ENCODE measurements around the gene USP46. TPM values are rescaled to one million over a fixed set of nuclear protein-coding genes. Genes with fewer than 3 reads are reported as not detected.

The USP46 gene
- total RNA-seq, 1 donor from 2014 or later = 111 TPM

- no peak for DNase-seq (ENCODE audit: low spot score)
- intact Hi-C loops (cut with DNase I) = no loop called here
Observed at GRCh38 chr4:52627876-52628275, 31.2 kb downstream of the USP46 start.

DNA sequence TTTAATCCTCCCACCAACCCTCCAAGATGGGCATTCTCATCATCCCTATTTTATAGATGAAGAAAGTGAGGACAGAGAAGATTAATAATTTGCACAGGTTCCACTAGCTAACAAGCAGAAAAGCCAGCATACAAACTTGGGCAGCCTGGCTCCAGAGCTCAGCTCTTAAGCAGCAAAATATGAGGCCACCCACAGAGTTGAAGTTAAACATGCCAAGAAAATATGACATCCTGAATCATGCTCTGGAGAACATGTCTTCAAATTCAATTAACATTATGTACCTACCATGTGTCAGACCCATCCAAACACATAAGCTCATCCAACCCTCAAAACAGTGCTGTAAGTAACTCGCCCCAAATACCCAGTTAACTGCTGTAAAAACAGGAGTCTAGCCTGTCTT lies 33.9 kb downstream of the USP46 start:
- intact Hi-C loops (cut with DNase I) = no loop called here
- no peak for DNase-seq (ENCODE audit: low spot score)

GRCh38 chr4:52622564-52622963 lies 36.5 kb downstream of the USP46 start:
- intact Hi-C loops (cut with DNase I) = no loop called here
- DNase-seq (ENCODE audit: low spot score) = no peak

DNA sequence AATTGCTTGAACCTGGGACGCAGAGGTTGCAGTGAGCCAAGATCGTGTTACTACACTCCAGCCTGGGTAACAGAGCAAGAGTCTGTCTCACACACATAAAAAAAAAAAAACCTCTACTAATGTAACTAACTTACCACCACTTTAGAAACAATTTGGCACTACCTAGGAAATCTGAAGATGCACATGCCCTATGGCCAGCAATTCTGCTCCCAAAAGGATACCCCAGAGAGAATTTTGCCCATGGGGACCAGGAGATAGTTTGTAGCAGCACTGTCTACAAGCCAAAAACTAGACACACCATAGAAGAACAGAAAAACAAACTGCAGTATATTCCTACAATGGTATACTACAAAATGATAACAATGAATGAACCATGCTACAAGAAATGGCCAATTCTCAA lies 37.5 kb downstream of the USP46 start:
- intact Hi-C loops (cut with DNase I) = no loop called here
- DNase-seq (ENCODE audit: low spot score) = no peak

GRCh38 chr4:52619591-52619931 lies 39.5 kb downstream of the USP46 start:
- DNase-seq (ENCODE audit: low spot score) = no peak
- intact Hi-C loops (cut with DNase I) = no loop called here

DNA sequence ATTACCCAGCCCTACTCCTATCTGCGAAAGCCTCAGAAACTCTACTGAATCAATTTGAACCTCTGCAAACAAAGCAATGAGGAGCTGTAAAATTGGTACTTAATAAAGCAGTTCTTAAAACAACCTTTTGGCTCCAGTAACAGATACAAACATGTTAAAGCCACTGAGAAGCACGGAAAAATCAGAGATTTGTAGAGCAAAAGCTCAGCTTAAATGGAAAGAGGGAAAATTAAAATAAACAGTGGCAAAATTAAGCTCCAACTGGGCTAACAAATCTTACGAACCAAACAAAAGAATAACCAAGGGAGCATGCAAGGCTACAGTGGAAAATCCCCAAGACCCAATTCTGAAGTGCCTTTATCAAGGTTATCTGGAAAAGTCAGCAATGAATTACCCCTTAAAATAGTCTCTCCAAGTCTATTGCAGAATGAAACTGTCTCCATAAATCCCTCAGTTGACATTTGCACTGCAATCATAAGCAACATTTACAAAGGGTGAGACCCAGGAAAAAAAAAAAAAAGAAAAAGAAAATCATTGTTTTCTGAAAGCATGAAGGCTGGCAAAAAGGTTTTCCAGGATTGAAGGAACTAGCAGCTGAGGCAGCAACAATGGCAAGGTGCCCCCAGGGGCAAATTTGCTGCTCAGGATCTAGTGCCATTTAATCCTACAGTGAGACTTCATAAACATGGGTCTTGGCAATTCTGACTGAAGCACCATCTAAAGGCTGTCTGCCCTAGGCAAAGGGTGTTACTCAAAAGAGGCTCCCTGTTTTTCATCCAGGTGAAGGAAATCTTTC lies 40.1 kb downstream of the USP46 start:
- DNase-seq (ENCODE audit: low spot score) = no peak
- intact Hi-C loops (cut with DNase I) = no loop called here

GRCh38 chr4:52617336-52618020 lies 41.6 kb downstream of the USP46 start:
- intact Hi-C loops (cut with DNase I) = no loop called here
- no peak for DNase-seq (ENCODE audit: low spot score)

DNA sequence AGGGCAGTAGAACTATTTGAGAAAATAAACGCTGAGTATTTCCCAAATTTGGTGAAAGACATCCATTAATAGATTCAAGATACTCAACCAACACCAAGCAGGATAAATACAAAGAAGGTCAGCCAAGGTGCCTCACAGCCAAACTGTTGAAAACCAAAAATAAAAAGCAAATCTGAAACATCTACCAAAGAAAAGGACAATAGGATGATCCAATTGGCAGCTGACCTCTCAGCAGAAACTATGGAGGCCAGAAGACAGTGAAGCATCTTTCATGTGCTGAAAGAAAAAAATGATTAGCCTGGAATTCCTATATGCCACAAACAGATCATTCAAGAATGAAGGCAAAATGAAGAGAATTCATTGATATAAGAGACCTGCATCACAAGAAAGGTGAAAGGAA lies 44.9 kb downstream of the USP46 start:
- intact Hi-C loops (cut with DNase I) = no loop called here
- DNase-seq (ENCODE audit: low spot score) = no peak

DNA sequence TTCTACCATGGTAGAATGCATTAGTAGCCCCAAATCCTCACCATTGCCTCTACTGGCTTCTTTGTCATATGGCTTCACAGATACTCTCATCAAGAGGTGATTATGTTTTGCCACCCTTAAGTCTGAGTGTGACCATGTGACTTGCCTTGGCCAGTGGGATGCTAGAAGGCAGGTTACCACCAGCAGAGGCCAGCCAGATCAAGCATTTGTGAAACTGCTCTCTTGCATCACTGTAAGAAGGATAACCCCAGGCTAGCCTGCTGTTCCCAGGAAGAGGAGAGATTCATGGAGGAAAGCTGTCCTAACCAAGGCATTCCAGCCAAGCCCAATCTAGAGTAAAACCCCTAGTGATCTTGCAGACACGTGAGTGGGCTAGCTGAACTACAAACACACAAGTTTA lies 46.8 kb downstream of the USP46 start:
- no peak for DNase-seq (ENCODE audit: low spot score)
- intact Hi-C loops (cut with DNase I) = no loop called here

GRCh38 chr4:52611030-52611555 lies 48.0 kb downstream of the USP46 start:
- no peak for DNase-seq (ENCODE audit: low spot score)
- intact Hi-C loops (cut with DNase I) = no loop called here

- no peak for DNase-seq (ENCODE audit: low spot score)
- intact Hi-C loops (cut with DNase I) = no loop called here
Observed at GRCh38 chr4:52606726-52607125, 52.4 kb downstream of the USP46 start.

- DNase-seq (ENCODE audit: low spot score) = no peak
- intact Hi-C loops (cut with DNase I) = no loop called here
Observed at GRCh38 chr4:52606040-52606439, 53.1 kb downstream of the USP46 start.

DNA sequence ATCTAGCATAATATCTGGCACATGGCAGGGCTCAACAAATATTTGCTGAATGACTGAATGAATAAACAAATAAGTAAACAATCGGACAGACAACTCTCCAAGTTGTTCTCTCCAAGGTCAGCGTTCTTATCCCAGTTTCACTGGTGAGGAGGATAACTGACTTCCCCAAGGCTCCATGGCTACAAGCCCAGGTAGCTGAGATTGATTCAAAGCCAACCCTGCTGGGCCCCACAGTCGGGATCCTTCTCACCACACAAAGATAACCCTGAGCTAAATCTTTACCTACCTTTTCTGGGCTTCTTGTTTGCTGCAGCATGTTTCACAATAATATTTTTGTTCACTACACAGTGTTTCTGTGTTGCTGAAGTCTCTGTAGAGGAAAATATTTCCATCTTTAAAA lies 54.9 kb downstream of the USP46 start:
- intact Hi-C loops (cut with DNase I) = no loop called here
- no peak for DNase-seq (ENCODE audit: low spot score)

DNA sequence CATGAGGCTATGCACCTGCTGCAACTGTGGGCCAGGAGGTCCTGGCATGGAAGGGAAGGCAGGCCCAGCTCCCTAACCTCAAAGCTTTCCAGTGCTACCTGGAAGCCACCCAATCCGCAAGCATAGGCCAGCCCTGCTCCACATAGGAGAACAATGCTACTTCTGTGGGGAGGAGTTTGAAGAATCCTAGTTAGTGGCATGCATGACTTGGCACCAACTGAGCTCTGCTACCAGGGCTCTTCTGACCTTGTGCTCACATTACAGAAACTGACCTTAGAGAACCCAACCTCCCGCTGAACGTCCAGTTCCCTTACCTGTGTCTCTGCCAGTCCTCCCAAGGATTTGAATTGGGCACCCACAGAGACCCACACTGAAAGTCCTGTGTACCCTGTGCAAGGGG lies 58.8 kb downstream of the USP46 start:
- DNase-seq (ENCODE audit: low spot score) = no peak

DNA sequence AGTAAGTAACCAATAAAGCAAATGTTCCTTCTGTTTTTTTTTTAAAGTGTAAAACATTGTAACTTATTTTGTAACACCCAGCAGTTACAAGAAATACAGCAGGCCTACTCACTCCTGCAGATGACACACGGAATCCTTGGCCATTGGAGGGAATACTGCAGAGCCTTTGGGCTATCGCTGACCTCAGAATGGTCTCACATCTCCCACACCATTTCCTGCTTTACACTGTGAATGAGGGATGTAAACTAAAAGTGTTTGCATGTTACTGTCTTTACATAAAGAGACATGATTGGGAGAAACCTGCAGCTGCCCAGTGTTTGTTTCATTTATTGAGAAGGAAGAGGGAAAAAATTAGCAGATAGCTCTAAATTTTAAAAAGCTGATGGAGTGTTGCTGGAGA lies 64.1 kb downstream of the USP46 start:
- intact Hi-C loops (cut with DNase I) = no loop called here

More for the DNA sequence above, 58.8 kb downstream of the USP46 start:
- intact Hi-C loops (cut with DNase I) = no loop called here

DNA sequence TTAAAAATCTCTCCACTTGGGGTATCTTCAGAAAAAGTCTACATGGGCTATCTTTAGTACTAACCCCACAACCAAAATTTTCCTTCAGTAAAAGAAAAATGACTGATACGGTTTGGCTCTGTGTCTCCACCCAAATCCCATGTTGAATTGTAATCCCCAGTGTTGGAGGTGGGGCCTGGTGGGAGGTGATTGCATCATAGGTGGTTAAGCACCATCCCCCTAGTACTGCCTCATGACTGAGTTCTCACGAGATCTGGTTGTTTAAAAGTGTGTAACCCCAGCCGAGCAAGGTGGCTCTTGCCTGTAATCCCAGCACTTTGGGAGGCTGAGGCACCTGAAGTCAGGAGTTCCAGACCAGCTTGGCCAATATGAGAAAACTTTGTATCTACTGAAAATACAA lies 66.8 kb downstream of the USP46 start:
- intact Hi-C loops (cut with DNase I) = no loop called here

More for the DNA sequence above, 64.1 kb downstream of the USP46 start:
- no peak for DNase-seq (ENCODE audit: low spot score)

GRCh38 chr4:52588771-52589591 lies 70.1 kb downstream of the USP46 start:
- intact Hi-C loops (cut with DNase I) = loop anchor here (5.0 kb wide), 4 partner anchors 73 to 368 kb away; no protein-coding TSS in a partner anchor
- DNase-seq (ENCODE audit: low spot score) = no peak

More for the DNA sequence above, 66.8 kb downstream of the USP46 start:
- no peak for DNase-seq (ENCODE audit: low spot score)

DNA sequence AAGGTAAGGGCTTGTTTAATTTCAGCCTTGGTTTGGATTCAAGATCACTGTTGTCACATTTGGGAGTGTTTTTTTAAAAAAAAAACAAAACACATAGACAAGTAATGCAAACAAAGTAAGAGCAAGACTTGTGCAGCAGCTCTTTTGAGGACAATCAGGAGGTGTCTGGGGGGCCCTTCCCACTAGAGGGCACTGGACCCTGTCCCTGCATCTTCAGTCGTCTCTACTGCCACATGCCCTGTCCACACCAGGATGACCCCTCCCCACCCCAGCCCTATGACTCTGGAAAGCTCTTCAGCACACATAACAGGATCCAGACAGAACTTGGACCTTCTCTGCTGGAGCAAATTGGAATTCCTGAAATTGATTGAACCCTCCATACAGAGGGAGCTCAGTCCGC lies 71.0 kb downstream of the USP46 start:
- intact Hi-C loops (cut with DNase I) = loop anchor here (5.0 kb wide), 4 partner anchors 74 to 369 kb away; no protein-coding TSS in a partner anchor
- no peak for DNase-seq (ENCODE audit: low spot score)

- intact Hi-C loops (cut with DNase I) = loop anchor here (2.0 to 5.0 kb wide), 5 partner anchors 35 to 371 kb away; no protein-coding TSS in a partner anchor
- DNase-seq (ENCODE audit: low spot score) = no peak
Observed at GRCh38 chr4:52586069-52586468, 73.0 kb downstream of the USP46 start.

DNA sequence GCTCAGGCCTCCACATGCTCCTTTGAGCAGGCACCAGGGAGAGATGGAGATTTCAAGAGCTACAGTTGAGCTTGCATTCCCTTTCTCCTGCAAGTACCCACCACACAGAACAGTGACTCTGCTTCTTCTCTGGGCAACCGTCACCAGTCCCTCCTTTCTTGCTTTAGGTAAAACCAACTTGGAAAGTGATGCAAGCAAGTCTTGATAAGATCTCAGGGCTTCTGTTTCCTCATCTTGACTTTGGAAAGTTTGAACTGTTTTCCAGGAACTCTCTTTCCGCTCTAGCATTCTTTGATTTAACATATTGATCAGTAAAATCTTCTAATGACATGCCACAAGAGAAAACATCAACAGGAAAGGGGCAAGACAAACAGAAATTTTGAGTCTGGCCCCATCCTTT lies 73.7 kb downstream of the USP46 start:
- intact Hi-C loops (cut with DNase I) = loop anchor here (5.0 kb wide), 4 partner anchors 77 to 372 kb away; no protein-coding TSS in a partner anchor

More for the DNA sequence above, 73.7 kb downstream of the USP46 start:
- DNase-seq (ENCODE audit: low spot score) = no peak
